Anterior cingulate cortex (tissue), 58 donors: ENCODE data around the gene SLC25A40.

Experiments used
- DNase-seq, 58 donors: peaks; one replicate each; lab custom pipeline; 2025; lab: John Stamatoyannopoulos, UW

The SLC25A40 gene

GRCh38 chr7:87797395-87797794 is 78.8 kb downstream of the SLC25A40 start:
- DNase-seq: no peak

GRCh38 chr7:87785368-87785995 is 90.7 kb downstream of the SLC25A40 start:
- no peak for DNase-seq

GRCh38 chr7:87784424-87784823 is 91.7 kb downstream of the SLC25A40 start:
- DNase-seq: no peak
